ENCODE data around the gene BCL2.
"Not testable (repeated sequence)": the region's sequence is repeated elsewhere in the genome, so short reads cannot be mapped to it uniquely, and the experiment has no call there.

The BCL2 gene

GRCh38 chr18:63240531-63241316, 78.8 kb downstream of the BCL2 start:
- H3K4me3 ChIP-seq (ENCODE audit: low read depth, low read length) = no peak overlapping the region
- TF ChIP-seq CTCF (IDR thresholded peaks at IDR 0.05; ENCODE audit: insufficient read depth, low read depth, low read length, missing control alignments) = no peak
- DNase-seq (ENCODE audit: low read depth) = no peak

DNA sequence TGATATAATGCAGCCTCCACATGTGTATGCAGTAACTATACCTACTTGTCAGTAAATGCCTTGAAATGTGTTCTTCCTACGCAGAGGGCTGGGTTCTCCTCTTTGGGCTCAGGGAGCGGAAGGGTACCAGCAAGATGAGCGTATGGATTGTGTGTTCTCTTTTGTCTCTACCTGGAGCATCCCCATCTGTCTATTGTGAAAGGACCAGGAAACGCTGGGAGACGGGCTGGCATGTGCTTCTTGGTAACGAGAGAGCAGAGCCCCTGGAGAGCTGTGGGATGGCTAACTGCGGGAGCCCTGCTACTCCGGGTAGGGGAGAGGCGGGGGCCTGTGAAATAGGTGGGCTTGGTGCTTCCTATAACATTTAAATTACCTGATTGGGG, 80.9 kb downstream of the BCL2 start:
- no peak for DNase-seq (ENCODE audit: low read depth)
- no peak overlapping the region for H3K4me3 ChIP-seq (ENCODE audit: low read depth, low read length)
- TF ChIP-seq CTCF (IDR thresholded peaks at IDR 0.05; ENCODE audit: insufficient read depth, low read depth, low read length, missing control alignments) = no peak

DNA sequence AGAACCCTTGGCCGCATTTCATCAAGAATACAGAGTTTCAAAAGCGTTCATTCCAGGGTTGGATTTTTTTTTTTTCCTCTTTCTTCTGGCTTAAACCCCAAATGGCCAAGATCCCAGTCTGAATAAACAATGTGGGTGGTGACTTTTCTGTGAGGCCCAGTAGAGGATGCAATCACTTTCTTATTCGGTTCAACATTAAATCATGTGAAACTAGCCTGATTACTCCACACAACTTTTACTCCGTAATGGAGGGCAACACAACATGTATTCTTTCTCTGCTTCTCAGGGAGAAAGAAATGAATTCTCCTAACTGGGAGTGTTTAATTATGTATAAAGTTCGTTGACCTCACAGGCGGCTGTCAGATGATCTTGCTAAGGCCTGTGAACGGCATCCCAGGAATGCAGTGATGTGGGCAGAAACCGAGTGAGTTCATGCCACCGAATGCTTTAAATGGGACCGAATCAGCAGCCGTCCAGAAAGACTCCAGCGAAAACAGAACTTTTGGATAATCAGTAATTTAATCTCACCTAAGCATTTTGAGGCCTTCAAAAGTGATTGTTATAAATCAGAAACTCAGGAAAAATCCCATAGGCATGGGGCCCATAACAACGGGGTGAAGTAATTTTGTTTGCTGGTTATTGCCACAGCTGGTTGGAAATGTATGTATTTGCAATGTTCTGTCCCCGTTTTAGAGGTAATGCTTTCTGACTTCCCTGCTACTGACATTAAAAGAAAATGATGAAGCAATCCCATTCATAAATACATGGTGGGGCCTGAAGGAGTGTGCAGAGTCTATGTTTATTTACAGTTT, 81.5 kb downstream of the BCL2 start:
- no peak for DNase-seq (ENCODE audit: low read depth)
- no peak overlapping the region for H3K4me3 ChIP-seq (ENCODE audit: low read depth, low read length)
- no peak for TF ChIP-seq CTCF (IDR thresholded peaks at IDR 0.05; ENCODE audit: insufficient read depth, low read depth, low read length, missing control alignments)

GRCh38 chr18:63236921-63237846, 82.4 kb downstream of the BCL2 start:
- no peak for DNase-seq (ENCODE audit: low read depth)

GRCh38 chr18:63236406-63236805, 83.2 kb downstream of the BCL2 start:
- no peak for TF ChIP-seq CTCF (IDR thresholded peaks at IDR 0.05; ENCODE audit: insufficient read depth, low read depth, low read length, missing control alignments)
- no peak for DNase-seq (ENCODE audit: low read depth)
- H3K4me3 ChIP-seq (ENCODE audit: low read depth, low read length) = no peak overlapping the region

More at GRCh38 chr18:63236921-63237846, 82.4 kb downstream of the BCL2 start:
- TF ChIP-seq CTCF (IDR thresholded peaks at IDR 0.05; ENCODE audit: insufficient read depth, low read depth, low read length, missing control alignments) = no peak
- no peak overlapping the region for H3K4me3 ChIP-seq (ENCODE audit: low read depth, low read length)

- DNase-seq (ENCODE audit: low read depth); H3K4me3 ChIP-seq (ENCODE audit: low read depth, low read length): not testable (repeated sequence)
Observed at GRCh38 chr18:63235920-63236319, 83.6 kb downstream of the BCL2 start.

DNA sequence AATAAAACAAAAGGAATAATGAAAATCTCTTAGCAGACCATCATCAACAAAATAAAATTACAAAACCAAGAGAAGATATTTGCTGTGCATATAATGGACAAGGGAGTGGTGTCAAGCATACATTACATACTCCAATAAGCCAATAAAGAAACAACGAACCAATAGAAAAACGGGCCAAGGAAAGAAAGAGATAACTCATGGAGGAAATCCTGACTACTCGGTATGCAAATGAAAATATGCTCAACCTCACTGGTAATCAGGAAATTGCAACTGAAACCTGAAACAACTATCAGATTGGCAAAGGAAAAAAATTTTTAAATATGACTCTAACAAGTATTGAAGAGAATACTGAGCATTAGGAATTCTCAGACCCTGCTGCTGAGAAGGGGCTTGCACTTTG, 84.7 kb downstream of the BCL2 start:
- TF ChIP-seq CTCF (IDR thresholded peaks at IDR 0.05; ENCODE audit: insufficient read depth, low read depth, low read length, missing control alignments) = no peak
- peak; percentile 26 for DNase-seq (ENCODE audit: low read depth)
- no peak overlapping the region for H3K4me3 ChIP-seq (ENCODE audit: low read depth, low read length)
